HG03045 (cell line): ENCODE measurements around the gene ATP9A.

Source experiments
- ATAC-seq: cut with Tn5 transposase; IDR thresholded peaks from one replicate; pipeline ENCODE4 v1.9.1; 2021; ENCODE audit warnings: mild to moderate bottlenecking, moderate library complexity; ENCODE audit not compliant: unreplicated experiment

ATP9A gene

DNA sequence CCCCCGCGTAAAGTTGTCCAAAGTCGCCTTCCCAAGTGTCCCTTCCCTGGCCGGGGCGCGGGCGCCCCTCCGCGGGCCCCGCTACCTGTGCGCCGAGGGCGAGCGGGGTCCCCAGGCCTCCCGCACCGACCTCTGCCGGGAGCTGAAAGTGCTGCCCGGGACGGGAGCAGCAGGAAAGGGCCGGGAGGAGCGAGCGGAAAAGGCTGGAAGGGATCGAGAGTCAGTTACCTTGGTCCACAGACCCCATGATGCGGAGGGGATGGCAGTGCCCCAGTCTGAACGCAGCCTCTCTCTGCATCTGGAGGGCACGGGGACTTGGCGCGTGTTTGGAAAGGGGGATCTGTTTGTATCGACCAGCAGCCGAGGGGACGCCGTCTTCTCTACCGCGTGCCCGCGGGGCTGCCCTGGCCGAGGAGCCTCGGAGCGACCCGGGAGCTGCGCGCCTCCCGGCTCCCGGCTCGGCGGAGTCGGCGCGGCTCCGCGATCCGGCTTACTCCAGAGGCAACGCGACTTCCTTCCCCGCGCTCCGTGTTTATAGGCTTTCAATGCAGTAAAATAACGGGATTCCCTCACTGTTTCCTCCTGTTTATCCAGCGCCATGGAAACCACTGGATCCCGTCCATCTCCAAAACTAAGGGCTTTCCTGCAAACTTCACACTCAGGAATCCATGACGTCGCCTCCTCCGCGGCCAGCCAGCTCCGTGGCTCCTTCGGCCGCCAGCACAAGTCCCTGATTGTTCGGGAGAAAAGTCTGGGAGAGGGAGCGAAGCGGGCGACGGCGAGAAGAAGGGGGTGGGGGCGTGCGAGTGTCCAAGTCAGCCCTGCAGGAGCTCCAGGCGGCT is 205.6 kb downstream of the ATP9A start:
- no peak for ATAC-seq

DNA sequence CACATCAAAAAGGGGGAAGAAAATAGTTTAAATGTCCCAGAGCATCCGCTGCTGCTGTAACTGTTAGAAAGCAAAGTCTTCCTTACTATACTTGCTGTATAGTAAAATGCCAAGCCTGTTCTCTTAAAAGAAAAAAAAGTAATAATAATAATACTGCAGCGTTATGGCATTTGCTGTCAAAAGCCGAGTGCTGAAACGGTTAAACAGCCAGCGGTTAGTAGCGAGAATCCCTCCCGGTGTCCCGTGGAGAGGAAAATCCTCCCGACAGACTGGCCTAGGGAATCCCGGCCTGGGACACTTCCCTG is 206.2 kb downstream of the ATP9A start:
- ATAC-seq, result no peak

DNA sequence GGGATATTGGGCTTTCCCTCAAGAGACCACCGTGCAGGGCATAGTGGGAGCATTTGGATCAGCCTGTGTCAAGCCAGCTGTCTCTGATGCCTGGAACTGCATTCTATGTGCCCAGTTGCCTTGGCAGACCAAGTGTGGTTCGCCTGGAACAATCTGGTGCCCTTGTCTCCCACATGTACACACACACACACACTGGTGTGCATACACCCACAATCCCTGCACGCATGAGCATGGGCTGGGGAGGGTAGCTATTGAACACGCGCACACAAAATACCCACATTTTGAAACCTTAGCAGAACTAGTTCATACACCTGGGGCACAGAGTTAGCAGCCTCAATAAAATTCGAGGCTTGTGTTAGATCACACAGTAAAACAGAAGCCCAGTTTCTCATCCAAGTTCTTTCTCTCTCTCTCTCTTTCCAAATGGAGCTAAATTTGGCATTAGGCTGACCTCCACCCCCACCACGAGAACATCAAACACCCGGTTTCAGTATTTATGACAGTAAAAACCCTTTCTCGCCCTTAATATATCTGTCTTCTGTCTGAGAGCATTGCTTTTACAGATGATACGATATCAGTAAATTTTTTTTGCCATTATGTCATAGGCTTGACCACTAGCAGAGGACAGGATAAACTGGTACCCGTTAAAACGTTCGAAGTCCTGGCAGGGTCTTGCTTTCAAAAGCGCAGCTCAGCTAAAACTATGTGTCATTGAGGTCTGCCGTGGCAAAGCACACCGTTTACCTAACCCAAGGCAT is 207.5 kb downstream of the ATP9A start:
- ATAC-seq, result no peak

DNA sequence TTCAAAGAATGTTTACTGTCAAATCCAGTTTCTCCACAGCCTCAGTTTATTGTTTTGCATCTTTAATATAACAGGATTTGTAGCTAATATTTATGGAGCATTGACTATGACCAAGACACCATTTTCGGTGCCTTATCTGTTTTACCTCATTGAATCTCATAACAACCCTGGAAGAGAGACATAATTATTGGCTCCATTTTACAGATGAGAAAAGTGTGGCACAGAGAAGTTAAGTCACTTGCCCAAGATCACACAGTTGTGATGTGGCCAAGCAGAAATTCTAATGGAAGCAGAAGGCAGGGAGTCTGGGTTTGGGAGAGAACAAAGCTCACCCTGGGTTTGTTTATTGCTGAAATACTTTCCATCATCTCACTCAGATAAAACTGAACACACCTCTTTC is 208.1 kb downstream of the ATP9A start:
- ATAC-seq, result no peak

DNA sequence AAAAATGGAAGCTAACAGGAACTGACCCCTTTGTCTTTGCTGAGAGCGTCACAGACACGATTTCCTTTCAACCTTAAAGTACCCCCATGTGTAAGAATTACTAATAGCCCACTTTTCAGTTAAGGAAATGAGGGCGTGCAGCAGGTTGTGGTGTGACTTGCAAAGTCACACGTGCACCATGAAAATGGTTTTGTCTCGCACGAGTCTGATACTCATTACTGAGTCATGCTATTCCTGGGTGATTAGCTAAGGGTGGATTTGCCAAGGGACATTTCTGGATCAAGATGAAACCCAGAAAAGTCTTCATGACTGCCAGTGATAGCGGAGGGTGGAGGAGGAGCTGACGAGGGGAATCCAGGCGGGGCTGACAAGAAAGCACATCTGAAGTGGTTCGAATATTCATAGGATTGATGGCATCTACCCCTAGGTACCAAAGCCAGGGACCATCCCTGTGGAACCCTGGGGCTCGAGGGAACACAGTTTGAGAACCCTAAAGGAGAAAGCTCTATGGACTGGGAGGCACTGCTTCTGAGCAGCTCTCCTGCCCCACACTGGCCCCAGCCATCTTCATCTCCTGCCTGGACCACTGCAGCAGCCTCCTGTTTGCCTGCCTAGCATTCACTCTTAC is 213.5 kb downstream of the ATP9A start:
- no peak for ATAC-seq

DNA sequence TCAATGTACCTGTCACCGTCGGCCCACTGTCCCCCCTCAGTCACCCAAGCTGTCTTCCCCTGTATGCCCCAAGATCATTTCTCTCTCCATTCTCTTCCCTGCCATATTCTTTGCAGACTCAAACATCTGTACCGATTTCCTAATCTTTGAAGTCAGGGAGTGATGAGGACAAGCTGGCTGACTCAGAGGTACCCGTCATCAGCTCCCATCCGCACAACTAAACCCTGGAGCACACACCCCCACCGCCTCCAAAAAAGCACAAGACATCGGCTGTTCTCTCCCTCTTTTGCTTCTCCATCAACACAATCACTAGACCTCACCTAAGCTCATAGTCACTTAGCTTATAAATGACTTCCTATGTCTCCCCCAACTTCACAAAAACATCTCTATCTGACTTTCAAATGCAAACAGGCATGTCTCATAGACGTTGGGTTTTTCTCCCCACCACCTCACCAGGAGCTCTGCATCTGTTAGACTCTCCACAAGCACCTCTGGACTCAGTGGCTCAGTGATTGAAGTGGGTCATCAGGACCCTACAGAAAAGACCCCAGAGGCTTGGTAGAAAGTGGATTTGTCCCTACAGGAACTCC is 214.2 kb downstream of the ATP9A start:
- no peak for ATAC-seq

DNA sequence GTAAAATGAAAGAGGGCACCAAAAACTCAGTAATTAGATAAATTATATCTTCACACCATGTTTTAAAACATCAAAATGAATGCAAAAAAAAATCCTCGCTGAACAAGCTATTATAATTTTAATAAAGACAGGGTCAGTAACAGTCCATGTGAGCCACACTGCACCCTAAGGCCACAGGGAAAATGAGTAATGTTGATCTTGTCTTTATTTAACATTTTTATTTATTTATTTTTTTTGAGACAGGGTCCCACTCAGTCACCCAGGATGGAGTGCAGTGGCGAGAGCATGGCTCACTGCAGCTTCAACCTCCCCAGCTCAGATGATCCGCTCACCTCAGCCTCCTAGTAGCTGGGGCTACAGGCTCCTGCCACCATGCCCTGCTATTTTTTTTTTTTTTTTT is 217.0 kb downstream of the ATP9A start:
- no peak for ATAC-seq

DNA sequence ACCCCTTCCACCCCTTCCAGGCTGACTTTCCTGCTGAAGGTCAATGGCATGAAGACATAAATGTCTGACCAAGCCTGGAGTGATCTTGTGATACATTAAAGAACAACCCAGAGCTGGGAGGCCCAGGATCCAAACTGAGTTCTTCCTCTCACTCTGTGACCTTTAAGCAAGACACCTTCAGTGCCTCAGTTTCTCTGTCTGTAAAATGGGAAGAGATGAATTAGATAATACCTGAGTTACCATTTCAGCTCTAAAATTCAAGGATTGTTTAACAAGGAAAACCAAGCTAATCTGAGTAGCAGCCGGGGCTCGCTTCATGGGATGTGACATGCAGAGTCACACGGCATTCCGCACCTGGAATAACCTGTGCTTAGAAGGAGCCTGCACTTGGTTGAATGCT is 218.7 kb downstream of the ATP9A start:
- no peak for ATAC-seq

DNA sequence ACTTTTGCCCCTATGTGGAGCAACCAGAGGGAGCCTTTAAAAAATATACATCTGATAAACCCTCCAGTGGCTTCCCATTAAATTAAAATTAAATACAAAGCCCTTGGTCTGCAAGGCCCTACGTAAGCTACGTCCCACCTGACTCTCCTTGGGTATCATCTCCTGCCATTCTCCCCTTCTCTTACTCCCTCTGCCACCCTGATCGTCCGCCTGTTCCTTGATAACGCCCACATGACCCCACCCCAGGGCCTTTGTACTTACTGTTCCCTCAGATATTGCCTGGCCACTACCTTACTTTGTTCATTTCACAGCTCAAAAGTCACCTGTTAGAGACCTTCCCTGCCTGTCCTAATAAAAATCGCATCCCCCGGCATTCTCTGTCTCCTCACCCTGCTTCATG is 220.2 kb downstream of the ATP9A start:
- no peak for ATAC-seq
